AG20443 (cell line): ENCODE results near the gene GAS2L1.
A peak's percentile ranks its signal among the peaks of the same experiment; 100 is the strongest.

Experiments used
- DNase-seq: peaks from one replicate; pipeline ENCODE4 v3.0.0; 2012; ENCODE audit warnings: low spot score, mixed read lengths

Gene GAS2L1

DNA sequence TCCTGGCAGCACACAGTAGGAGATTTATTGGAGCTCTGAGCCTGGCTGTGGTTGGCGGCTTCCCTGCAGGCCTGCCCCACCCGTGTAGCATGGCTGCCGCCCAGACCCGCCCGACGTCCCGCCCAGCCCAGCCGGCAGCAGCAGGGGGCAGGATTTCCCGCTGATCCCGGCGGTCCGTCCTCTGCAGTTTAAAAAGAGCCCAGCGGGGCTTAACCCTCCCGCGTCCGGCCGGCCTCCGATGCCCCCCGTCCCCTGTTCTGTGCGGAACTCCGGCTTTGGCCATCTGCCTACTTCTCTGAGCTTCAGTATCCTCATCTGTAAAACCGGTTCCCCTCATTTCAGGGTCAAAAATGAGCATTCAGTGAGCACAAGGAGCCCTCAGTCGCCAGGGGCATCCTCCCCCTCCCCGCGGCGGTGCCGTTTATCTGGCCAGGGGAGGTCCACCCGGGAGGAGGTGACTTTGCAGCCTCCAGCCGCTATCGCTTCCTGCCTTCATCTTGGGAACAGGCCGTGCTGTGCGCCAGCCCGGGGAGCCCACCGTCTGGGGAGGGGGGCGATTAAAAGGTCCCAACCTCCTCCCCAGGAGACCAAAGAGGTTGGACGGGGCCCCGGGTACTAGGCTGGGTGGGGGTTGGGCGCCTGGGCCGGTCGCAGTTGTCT, at the start of gene GAS2L1:
Gene GAS2L1, plus strand, starts transcription at position 476 of the 660 bp plus-strand sequence. CDS start 1,456 bp downstream, outside the sequence.
- DNase-seq = peak; percentile 97

DNA sequence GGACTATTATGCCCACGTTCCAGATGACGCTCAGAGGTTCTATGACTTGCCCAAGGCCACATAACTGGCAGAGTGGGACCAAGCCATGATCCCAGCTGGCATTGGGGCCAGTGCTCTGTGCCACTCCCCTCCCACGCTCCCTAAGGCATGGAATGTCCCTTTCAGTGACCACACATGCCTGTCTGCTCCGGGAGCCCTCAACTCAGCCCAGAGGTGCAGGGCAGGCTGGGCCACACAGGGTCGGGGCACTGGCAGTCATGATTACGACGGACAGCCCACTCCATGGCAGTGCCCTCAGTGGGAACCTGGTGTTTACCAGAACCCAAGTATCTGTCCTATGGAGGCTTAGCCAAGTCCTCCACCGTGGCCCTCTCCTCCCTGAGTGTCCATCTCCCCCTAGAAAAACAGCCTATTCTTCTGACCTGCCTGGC, 48.7 kb upstream of the GAS2L1 start:
- DNase-seq = no peak

DNA sequence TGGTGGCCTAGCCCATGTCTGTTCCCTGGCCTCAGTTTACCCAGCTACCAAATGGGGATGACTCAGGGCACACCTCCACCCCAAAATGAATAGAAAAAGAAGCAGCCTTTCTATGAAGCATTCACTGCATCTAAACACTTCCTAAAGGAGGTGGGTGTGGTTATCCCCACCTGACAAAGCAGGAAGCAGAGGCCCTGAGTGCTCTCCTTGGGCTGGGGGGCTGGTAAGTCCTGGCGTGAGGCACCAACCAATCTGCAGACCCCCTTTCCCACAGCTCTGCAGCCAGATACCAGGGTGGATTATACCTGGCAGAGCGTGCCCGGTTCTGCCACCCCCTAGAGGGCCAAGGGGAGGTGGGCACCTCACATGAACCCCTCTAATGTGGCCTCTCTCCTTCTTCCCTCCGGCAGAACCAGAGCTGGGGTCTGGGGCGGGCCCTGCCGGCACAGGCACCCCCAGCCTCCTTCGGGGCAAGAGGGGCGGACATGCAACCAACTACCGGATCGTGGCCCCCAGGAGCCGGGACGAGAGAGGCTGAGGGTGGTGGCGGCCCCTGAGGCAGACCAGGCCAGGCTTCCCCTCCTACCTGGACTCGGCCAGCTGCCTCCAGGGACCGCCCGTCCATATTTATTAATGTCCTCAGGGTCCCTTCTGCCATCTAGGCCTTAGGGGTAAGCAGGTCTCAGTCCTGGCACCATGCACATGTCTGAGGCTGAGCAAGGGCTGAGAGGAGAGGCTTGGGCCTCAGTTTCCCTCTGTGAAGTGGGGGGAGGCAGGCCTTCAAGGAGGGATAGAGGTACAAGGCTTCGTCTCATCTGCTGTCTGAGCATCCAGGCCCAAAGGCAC, 47.8 kb upstream of the GAS2L1 start:
- DNase-seq = no peak

DNA sequence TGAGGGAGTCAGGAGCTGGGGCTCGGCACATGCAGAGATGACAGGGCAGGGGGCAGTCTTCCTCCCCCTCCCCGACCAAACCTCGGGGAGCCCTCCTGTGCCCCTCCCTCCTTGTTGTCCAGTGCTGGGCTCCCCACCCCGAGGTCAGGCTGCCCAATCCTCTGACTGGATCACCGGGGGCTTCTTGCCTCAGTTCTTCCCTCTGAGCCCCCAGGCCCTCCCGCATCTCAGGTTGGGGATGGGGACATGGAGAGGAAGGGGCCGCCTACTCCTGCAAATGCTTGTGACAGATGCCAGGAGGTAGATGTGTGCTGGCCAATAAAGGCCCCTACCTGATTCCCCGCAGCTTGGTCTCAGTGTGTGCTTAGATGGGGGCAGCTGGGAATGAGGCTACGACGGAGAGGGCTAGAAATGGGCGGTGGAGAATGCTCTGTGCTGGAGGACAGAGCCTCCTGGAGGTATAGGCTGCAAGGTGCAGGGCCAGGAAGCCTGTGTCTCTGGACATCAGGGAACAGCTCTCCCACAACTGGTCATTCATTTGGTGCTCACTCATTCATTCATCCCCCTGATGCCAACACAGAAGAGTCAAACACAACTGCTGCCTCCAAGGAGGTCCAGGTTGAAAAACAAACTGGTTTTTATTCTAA, 47.1 kb upstream of the GAS2L1 start:
- DNase-seq = peak; percentile 27

DNA sequence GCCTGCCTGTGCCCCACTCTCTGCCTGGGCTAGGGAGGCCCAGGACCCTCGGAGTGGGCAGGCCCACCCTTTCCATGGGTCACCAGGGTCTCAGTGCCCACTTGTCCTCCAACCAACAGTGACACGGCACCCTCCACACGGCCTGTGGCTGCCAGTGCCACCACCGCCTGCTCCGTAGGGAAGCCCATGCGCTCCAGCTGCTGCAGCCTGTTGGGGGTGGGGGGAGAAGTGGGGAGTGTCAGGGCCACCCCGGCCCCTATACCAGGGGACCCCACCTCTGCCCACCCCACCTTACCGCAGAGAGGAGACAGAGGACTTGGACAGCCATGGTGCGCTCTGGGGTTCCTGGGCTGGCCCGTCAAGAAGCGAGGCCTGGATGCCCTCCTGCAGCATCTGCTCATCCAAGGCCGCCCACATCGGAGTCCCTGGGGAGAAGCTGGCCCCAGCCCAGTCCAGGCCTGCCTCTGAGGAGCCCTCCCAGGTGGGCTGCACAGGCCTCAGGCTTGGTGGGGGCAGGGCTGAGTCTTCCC, 46.4 kb upstream of the GAS2L1 start:
- no peak for DNase-seq

DNA sequence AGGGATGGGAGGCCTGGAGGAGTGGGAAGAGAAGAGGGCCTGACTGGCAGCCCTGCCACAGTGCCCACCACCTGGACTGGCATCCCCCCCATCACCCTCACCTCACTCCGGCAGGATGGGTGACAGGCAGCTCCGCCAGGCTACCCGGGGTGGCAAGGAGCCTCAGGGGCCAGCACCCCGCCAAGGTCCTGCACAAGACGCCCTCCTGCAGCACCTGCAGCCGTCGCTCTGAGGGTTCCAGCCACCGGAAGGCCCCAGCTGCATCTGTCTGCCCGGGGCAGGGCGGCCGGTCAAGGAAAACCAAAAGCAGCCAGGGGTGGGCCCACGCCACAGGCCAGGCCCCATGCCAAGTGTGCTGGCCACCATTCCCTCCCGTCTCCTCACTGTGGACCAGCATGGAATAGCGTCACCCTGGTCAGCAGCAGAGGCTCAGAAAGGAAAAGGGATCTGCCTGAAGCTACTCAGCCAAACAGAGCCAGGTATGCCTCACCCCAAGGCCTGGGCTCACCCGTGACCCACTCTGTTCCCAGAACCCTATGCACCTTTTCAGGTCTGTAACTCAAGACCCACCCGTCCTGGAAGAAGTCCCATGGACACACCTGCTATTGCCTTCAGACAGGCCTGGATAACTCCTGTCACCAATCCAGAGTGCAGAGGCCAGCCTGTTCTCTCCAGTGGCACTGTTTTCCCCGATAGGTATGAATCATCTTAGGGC, 45.7 kb upstream of the GAS2L1 start:
- DNase-seq = peak; percentile 15

DNA sequence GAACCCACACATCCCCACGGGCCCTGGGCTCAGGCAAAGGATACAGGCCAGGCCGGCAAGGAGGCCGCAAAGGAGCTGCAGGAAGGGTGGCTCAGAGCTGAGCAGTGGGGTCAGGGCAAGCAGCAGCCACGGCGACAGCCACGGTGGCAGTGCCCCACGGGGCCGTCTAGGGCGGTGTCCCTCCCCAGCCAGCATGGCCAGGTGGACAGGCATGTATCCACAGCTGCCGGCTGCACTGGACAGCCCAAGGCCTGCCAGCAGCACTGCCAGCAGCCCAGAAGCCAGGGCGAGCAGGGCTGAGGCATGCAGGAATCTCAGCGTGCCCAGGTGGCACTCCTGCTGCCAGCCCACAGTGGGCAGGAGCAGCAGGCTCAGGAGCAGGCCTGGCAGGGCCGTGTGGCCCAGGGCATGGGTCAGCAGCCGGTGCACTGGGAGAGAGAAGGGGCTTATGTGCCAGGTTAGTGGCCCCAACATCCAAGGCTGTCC, 42.6 kb upstream of the GAS2L1 start:
- DNase-seq = no peak

DNA sequence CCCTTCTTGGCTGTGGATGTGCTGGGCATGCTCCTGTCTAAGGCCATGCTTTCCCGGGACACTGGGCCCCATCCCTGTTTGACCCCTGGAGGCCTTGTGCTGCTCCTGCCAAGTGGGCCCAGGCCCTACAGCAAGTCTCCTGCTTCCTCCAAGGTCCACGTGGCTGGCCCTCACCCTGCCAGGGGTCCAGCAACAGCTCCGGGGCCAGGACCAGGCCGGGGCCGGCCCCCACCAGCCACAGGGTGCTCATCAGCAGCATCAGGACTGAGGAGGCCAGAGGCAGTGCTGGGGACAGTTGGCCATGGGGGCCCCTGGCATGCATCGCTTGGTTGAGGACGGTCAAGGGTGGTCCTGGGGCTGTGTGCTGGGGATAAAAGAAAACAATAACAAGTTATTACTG, 41.1 kb upstream of the GAS2L1 start:
- no peak for DNase-seq

DNA sequence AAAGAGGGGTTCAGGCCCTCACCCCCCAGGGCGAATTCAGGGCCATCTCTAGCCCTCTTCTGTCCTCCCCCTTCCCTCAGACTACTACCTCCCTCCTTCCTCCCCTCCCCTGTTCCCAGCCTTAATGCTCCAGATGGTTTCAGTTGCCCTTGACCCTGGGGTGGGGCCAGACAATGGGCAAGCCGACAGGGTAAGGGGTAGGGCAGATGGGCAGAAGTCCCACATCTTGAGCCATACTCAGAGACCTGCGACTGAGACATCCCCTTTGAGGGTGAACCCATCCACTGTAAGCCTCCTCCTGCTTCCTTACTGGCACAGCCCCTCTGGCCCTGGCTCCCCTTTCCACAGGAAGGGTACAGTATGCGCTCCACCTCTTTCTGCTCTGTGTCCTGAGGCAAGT, 40.5 kb upstream of the GAS2L1 start:
- DNase-seq = no peak

DNA sequence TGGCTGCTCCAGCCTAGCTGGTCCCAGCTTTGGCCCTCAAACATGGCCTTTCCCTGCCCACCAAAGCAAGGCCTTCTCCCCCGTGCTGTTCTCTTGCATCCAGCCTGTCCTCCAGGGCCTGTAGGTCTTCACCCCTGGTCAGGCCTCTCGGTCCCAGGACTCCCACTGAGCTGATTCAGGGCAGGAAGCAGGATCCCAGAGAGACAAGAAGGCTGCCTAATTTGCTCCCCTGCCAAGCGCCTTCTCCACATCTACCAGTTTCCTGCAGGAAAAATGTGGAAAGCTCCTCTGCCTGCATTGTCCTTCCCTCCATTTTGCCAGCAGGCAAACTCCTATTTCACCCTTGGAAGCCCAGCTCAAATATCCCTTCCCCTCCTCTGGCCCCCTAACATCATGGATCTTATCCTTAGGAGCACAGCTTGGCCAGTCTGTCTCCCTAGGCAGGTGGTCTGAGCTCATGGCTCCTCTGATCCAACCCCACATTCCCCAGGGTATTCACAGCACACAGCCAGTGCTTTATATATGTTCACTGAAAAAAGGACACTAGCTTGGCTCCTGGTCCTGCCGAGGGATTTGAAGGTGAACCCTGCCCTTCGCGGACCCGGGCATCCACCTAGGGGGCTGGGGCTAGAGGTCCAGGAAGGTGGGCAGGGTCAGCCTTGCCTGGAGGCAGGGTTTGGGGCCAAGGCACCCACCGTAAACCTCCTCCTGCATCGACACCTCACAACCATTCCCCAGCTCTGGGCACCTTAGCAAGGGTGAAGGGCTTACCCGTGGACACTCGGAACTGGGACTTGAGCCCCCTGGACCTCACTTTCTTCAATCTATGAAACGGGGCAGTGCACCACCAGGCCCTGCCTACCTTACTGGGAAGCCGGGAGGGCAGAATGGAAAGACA, 39.6 kb upstream of the GAS2L1 start:
- DNase-seq = no peak

DNA sequence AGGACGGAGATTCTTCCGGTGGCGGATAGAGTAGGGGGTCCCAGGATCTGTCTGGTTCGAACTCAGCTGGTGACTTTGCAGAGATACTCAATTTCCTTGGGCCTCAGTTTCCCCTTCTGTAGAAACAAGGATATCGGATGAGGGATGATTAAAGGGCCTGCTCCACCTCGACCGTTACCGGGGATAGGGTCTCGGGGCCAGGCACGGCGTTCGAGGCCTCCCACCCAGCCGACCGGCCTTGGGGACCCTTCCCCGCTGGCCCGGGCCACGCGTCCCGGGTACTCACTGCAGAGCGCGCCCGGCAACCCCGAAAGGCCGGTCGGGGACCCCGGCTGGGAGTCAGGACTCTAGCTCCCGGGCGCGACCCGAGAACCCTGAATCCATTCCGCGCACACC, 39.0 kb upstream of the GAS2L1 start:
- no peak for DNase-seq

DNA sequence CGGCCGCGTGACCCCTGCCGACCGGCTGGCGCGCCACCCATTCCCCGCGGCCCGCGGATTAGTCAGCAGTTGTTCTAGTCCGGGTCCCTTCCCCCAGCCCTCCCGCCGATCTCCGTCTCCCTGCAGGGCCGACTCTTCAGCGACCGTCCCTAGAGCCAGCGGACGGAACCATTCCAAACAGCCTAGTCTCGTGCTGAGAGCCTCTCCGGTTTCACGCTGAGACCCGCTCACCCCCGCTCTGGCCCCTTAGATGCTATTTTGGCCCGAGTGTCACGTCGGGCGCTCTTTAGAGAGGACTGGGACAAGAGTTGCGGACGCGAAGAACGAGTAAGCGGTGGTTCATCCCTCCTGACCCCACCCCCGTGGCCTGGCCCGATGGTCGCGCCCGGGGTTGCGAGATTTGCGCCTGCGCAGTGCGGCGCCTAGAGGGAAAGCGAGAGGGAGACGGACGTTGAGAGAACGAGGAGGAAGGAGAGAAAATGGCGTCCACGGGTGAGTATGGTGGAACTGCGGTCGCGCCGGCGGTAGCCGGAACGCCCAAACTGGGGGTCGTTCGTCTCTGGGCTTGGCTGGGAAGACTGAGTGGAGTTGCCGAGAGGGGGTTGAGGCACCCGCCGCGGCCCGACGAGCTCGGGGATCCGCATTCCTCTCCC, 38.5 kb upstream of the GAS2L1 start, which contains the start of the genes EWSR1 and RHBDD3:
Gene EWSR1, plus strand, starts transcription at position 411 of the 653 bp plus-strand sequence. Its CDS starts 69 bp downstream, at position 480.
Gene RHBDD3, minus strand, starts transcription at position 124 of the 653 bp plus-strand sequence. CDS start 2,355 bp downstream, outside the sequence.
- peak; percentile 97 for DNase-seq

DNA sequence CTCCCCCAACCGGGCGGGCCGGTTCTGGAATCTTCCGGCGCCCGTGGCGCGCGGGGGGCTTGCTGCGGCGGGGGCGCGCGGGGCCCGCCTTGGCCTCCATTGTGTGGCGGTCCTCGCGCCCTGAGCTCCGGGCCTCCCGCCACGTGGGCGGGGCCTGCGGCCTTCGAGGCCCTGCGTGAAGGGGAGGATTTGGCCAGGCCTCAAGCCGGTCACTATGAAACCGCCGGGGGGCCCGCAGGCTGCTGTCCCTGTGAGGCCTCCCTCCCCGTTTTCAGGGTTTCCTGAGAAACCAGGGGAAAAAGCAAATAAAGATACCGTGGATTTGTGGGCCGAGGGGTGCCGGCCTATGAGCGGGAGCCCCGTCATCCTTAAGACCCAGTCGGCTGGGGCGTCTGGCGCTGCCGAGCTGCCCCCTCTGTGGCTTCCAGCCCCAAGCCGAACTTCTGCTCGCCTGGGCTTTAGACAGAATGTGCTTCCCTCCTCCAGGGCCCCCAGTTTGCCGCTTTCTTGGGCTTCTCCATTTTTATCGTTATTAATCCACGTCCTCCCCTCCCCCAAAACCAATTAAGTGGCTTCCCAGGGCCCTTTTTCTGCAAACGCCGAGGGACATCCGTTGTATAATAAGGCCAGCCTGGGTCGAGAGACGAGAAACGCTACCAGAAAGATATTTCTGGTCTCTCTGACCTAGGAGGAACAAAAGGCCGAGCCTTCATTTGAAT, 37.8 kb upstream of the GAS2L1 start:
- peak; percentile 84 for DNase-seq

DNA sequence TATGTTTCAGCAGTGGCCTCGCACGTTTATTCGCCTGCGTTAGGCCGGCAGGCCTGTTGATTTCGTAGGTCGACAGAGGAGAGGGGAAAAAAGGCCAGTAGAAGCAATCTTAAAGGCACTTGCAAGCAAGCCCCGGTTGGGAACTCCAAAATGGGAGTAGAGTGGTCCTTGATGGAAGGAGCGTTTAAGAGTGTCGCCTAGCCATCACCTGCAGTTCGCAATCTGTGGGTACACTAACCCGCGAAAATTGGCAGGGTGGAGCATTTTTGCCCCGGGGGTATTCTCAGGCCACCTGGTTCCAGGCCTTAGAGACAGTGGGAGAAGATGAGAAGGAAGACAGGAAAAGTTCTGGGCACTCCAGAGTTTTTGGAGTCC, 37.2 kb upstream of the GAS2L1 start:
- no peak for DNase-seq

DNA sequence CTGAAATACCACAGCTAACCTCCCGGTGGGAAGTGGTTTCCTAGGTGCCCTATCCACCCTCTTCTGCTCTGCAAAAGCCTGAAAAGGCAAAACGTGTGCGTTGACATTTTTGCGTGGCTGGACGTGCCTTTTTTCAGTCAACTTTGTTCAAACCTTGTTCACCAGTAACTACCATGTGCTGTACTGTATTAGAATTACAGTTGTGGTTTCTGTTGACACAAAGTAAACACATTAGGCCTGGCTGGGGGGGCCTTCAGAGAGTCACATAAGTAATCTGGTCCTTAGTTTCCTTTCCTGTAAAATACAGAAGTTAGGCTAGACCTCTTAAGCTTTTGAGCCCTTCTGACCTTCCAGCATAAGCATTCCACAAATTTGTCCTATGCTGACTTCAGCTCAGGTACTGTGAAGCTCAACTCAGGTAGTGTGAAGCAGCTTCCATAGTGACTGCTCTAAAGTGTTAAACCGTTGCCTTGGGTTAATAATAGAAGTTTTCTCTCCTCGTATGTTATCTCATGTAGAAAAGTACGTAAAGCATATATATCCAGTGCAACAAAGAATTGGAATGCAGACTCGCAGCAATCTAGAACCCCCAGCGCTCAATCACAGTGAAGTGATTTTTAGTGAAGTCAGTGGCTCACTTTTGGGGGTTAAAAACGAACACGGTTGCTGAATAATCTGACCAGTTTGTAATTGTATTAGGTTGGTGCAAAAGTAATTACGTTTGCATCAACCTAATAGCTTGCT, 36.5 kb upstream of the GAS2L1 start:
- no peak for DNase-seq

DNA sequence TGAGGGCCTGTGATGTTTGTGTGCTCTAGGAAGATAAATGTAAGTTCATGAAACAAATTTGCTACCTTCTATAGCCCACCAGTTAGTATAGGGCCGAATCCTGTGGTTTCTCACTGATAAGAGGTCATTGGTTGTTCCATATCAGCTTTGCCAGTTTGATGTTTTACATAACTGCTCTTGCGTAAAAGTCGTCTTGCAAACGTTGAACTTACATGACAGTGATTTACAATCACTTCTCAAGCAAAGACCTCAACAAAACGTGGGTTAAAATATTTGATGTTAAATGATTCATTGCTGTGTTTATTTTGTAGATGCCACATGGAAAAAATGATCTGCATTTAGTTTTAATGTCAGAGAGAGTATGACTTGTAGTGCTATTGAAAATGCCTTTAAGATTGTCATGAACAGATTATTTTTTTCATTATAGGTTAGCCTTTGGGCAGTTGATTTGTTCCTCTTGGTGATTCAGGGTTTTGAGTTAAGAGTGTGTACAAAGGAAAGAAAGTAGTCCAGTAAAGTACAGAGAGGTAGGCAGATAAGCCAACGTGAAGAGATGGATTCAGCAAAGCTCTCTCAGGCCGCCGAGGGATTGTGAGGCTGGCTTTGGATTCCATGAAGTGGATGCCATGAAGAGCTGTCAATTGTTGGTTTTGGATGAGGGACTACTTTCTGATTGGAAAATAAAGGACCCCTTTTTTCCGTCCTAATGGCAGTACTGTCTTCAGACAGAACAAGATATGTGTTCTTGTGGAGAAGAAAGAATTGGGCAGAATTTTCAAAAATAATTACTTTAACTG, 35.8 kb upstream of the GAS2L1 start:
- no peak for DNase-seq

DNA sequence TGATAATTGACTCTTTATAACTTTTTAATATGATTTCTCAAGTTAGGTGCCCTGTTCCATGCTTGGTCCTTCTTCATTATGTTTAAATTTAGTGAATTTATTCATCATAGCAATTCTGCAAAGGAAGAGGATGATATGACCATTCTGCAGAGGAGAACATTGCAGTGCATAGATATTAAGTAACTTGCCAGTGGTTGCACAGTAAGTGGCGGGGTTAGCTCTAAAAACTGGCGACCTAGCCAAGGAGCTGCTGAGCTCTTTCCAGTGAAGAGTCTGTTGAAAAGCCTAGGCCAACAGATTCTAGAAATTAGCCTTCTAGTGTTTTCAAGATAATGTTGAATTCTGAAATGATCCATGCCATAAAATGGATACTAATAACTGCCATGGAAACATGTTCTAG, 33.8 kb upstream of the GAS2L1 start:
- no peak for DNase-seq

DNA sequence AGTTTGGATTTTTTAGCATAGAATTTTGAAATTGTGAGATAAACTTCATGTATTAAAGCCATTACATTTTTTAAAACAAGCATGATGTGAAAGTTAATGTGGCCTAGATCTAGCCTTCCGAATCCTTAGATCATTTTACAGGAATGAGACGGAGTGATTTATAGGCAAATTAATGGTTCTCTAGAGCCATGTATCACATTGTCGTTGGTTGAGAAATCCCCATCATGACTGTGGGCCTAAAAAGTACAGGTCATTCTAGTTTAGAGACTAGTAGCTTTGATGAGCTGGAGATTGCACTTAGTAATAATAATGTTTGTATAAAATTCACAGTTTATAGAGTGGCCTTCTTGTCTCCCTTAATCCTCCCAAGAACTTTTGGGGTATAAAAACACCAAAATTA, 31.3 kb upstream of the GAS2L1 start:
- DNase-seq = no peak
